ENCODE measurements around the gene RELA.

DNA sequence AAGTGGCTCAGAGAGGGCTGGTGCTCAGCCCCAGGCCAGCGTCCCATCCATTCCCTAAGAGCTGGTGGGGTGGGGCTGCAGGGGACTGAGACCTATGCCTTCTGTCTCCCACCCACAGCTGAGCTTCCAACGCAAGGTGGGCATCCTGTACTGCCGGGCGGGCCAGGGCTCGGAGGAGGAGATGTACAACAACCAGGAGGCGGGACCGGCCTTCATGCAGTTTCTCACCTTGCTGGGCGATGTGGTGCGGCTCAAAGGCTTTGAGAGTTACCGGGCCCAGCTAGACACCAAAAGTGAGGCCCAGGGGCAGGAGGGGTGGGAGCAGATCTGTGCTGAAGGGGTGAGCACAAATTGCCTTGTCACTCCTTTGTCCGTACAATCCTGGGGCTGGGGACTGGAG is 17.9 kb downstream of the RELA start:
- TF ChIP-seq, protein P1, sequence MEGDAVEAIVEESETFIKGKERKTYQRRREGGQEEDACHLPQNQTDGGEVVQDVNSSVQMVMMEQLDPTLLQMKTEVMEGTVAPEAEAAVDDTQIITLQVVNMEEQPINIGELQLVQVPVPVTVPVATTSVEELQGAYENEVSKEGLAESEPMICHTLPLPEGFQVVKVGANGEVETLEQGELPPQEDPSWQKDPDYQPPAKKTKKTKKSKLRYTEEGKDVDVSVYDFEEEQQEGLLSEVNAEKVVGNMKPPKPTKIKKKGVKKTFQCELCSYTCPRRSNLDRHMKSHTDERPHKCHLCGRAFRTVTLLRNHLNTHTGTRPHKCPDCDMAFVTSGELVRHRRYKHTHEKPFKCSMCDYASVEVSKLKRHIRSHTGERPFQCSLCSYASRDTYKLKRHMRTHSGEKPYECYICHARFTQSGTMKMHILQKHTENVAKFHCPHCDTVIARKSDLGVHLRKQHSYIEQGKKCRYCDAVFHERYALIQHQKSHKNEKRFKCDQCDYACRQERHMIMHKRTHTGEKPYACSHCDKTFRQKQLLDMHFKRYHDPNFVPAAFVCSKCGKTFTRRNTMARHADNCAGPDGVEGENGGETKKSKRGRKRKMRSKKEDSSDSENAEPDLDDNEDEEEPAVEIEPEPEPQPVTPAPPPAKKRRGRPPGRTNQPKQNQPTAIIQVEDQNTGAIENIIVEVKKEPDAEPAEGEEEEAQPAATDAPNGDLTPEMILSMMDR (IDR thresholded peaks at IDR 0.05): no peak
- TF ChIP-seq NFE2L2 (conservative IDR thresholded peaks at IDR 0.05; ENCODE audit: low read length) (no peak), POLR2A (IDR thresholded peaks at IDR 0.05; ENCODE audit: low read length) (no peak), CEBPB (IDR thresholded peaks at IDR 0.05) (no peak)
- TF ChIP-seq, protein P2, sequence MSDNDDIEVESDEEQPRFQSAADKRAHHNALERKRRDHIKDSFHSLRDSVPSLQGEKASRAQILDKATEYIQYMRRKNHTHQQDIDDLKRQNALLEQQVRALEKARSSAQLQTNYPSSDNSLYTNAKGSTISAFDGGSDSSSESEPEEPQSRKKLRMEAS (IDR thresholded peaks at IDR 0.05): no peak
